HG02973 (cell line): ENCODE measurements around the gene CD96.
"Not testable (repeated sequence)": the region's sequence is repeated elsewhere in the genome, so short reads cannot be mapped to it uniquely, and the experiment has no call there.

Experiments used
- ATAC-seq: cut with Tn5 transposase; IDR thresholded peaks from one replicate; pipeline ENCODE4 v1.9.1; 2021; ENCODE audit warnings: moderate library complexity; ENCODE audit not compliant: unreplicated experiment

The CD96 gene, protein sequence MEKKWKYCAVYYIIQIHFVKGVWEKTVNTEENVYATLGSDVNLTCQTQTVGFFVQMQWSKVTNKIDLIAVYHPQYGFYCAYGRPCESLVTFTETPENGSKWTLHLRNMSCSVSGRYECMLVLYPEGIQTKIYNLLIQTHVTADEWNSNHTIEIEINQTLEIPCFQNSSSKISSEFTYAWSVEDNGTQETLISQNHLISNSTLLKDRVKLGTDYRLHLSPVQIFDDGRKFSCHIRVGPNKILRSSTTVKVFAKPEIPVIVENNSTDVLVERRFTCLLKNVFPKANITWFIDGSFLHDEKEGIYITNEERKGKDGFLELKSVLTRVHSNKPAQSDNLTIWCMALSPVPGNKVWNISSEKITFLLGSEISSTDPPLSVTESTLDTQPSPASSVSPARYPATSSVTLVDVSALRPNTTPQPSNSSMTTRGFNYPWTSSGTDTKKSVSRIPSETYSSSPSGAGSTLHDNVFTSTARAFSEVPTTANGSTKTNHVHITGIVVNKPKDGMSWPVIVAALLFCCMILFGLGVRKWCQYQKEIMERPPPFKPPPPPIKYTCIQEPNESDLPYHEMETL

DNA sequence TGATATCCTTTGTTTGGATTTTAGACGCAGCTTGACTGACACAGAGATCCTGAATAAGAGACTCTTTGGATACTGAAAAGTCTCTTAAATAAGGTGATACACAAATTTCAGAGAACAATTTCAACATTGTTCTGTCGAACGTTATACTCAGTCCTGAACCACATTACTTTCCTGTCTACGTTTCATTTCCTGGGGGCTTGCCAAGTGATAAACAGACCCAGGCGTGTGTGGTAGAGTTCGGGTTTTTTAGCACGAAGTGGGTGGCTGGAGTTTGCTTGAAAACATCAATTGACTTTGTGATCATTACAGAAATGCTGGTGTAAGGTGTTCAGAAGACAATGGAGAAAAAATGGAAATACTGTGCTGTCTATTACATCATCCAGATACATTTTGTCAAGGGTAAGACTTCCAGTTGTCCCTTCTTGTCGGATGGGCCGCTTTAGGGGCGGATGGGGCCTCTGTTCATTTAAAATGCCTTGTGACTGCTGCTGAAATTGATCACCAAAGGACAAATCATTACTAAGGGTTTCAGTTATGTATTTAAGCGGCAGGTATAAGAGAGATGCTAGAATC is at the start of gene CD96:
Gene CD96 (plus strand): TSS at position 287 of the 573 bp plus-strand sequence. CDS start 52 bp downstream, at position 339.
- ATAC-seq, result no peak

DNA sequence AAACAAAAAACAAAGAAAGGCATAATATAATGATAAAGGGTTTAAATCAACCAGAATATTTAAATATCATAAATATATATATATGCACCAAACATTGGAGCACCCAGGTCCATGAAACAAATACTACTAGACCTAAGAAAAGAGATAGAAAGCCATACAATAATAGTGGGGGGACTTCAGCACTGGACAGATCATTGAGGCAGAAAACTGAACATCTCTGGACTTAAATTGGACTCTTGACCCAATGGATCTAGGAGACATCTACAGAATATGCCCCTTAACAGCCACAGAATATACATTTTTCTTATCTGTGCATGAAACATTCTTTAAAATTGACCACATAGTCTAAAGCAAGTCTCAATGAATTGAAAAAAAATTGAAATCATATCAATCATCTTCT is 48.7 kb upstream of the CD96 start:
- ATAC-seq, result no peak

DNA sequence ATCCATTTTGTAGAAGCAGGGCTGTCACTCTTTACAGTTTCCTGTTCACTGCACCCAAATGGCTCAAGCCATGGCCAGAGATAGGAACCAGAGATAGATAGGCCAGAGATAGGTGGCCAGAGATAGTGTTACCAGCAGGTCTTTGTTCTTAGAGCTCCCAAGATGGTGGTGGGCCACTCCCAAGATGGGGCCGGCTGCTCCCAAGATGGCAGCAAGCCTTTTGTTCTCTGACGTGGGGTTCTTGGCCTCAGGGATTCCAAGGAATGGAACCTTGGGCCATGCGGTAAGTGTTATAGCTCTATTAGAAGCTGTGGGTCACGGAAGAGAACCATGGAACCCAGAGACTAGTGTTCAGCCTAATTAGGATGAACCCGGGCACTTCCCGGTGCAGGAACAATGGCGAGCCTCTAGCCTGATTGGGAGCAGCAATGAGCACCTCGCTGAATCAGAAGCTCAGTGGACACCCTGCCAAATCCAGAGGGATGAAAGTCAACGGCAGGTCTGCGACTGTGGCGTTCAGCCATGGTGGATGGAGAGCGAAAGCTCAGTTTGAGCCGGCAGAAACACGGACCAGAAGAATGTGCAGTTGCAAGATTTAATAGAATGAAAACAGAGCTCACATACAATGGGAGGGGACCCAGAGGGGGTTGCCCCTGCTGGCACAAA is 45.0 kb upstream of the CD96 start:
- ATAC-seq, result no peak

DNA sequence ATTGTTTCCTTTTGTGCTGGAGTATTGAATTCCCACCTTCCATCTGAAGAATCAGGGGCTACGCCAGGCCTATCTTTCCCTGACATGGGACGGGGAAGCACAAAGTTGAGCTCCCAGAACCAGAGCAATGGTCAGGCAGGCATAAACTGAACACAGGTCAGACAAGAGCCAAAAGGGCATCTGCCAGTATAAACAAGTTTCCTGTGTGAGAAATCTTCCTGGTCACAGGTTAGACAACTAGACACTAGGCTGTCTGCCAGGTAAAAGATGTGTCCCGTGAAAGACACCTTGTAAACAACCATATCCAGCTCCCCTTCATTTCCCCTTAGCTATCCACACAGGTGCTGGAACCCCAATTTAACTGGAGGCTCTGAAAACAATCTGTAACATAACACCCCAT is 44.0 kb upstream of the CD96 start:
- no peak for ATAC-seq

DNA sequence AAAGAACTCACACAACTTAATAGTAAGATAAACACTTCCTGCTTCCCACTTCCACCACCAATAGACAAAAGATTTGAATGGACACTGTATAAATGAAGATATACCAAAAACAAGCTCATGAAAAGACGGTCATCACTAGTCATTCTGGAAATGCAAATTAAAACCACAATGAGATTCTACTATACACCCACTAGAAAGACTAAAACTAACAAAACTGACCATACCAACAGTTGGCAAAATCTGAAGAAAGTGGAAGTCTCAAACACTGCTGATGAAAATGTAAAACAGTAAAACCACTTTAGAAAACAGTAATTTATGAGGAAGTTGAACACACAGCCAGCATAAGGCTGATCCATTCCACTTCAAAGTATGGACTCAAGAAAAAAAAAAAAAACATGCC is 35.6 kb upstream of the CD96 start:
- ATAC-seq, result peak; percentile 78

DNA sequence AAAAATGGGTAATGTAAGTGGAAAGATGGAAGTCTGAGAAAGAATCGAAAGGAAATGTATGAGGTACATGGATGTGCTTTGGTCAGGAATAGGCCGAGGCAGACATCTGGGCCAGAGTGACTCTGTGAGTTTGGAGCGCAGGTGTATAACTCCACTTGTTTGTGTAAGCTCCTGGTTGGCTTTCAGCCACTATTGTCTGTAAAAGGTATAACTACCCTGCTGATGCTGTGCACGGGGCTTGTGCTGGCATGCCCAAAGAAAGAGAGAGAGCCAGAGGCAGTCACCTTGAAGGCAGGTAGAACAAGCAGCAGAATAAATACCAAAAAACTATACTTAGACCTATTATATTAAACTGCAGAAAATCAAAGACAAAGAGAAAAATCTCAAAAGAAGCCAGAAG is 32.7 kb upstream of the CD96 start:
- ATAC-seq, result no peak

DNA sequence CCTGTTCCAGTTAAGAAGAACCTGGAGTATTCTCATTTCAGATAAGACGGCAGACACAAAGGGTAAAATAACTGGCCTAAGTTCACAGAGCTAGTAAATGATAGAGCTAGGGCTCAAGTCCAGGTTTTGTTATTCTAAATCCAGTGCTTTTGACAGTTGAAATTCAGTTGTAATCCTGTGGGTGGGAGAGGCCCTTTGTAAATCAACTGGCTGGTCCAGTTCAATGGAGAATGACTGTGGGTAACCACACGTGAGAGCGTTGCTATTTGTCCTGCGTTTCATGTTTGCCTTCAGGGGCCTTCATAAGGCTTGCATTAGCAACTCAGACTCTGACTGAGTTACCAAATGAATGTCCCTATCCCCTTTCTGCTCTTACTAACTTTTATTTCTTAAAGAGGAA is 24.2 kb upstream of the CD96 start:
- no peak for ATAC-seq

DNA sequence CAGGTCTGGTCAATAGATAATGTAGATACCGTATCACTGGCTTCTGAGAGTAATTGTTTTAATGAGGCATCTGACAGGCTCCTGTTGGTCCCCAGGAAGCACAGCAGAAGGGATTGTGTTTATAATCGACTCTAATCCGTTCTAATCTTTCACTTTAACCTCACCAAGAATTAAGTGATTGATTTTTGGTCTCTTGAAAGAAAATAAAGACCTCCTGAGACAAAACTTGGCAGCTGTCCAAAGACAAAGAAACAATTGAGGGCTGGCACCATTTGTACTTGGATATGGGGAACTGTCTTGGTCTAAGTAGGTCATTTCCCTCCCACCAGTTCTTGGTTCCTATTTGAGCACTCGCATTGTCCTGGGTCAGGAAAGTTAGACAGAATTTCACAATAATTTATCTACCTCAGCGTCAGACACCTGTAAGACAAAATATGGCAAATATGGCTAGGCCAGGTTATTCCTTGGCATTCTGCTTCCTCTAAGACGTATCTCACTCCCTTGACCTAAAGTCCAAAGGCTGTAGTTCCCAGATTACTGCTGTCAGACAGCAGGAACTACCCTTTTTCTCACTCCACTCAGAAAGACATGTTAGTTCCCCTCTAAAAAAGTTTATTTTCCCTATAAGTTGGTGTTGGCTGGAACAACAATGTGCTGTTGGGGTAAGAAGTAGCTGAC is 22.7 kb upstream of the CD96 start:
- ATAC-seq, result no peak

DNA sequence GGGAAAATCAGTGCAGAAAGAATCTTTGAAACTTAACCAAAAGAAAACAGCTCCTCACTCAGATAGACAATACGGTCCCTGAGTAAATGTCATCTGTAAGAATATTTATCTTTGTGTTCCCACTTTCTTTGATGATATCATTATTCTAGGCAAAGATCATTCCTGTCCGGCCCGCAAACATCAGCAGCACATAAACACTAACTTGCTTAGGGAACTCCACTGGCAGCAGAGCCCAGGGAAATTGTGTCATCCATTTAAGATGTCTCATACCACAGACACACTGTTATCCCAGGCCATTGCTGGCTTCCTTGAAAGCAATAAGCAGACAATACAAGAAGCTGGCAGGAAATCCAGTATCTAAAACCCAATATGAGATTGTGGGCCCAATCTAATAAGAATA is 20.1 kb upstream of the CD96 start:
- ATAC-seq, result no peak

DNA sequence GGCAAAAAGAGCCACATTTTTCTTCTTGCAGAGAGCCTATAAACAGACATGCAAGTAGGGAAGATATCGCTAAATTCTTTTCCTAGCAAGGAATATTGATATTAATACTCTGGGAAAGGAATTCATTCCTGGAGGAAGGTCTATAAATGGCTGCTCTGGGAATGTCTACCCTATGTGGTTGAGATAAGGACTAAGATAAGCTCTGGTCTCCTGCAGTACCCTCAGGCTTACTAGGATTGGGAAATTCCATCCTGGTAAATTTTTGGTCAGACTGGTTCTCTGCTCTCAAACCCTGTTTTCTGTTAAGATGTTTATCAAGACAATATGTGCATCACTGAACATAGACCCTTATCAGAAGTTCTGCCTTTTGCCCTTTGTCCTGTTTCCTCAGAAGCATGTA is 17.5 kb upstream of the CD96 start:
- ATAC-seq, result not testable (repeated sequence)

DNA sequence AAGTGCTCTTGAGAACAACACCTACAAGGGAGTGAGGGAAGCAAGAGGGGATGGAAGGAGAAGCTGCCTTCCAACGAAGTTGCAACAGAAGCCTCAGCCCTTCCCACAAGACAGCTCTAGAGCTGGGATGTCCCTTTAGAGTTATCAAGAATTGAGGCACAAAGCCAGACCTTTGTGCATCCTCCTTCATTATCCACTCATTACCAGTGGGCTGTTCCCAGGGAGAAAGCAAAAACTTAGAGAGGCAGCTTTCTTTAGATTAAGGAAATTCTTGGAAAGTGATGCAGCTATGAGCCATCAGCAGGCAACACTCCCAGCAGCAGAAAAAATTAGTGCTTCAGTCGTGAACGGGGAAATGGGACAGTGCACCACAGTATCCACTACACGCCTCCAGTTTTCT is 10.6 kb upstream of the CD96 start:
- ATAC-seq, result no peak

DNA sequence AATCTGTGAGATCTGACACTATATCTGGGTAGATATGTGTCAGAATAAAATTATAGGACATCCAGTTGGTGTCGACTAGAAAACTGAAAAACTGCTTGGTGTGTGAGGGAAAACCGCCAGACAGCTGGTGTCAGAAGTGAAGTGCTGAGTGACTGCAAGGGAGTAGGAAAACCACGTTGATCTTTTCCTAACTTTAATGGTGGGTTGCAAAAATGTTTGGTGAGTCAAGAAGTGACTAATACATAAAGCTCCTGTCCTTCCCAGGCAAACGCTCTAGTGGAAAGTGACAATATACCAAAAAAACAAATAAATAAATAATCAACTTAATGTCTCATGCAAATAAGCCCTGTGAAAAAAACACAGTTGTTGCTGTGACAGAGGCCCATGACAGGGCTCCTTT is 7.3 kb upstream of the CD96 start:
- ATAC-seq, result no peak

DNA sequence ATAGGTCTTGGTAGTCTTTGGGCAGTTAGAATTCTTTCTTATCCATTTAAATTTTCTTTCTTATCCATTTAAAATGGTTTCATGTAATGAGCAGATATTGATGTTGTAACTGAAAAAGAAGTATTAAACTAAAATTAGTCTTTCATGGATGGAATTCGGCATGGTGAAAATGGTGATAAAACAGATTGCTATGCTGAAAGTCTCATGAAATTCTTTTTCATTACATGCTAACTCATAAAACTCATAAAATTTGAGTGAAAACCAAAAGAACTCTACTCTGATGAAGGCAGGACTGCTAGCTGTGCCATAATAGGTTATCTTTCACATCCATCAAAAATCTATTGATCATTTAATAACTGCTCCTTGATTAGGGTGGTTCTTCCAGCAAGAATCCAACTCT is 3.9 kb upstream of the CD96 start:
- no peak for ATAC-seq

DNA sequence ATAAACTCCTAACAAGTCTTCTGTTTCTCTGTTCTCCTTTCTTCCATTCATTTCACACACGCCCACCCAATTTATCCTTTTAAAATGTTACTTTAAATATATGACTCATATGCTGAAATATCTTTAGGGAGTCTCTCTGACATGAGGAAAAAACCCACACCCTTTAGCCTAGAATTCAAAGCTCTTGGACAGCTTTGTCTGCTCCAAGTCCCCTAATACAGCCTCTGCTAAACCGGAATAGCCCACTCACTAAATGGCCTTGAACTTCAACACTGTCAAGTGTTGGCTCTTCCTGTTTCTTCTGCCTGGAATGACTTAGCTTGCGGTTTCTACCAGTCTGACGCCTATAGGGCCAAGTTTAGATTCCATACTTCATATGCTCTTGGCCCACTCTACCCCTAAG is 3.3 kb upstream of the CD96 start:
- peak; percentile 63 for ATAC-seq

DNA sequence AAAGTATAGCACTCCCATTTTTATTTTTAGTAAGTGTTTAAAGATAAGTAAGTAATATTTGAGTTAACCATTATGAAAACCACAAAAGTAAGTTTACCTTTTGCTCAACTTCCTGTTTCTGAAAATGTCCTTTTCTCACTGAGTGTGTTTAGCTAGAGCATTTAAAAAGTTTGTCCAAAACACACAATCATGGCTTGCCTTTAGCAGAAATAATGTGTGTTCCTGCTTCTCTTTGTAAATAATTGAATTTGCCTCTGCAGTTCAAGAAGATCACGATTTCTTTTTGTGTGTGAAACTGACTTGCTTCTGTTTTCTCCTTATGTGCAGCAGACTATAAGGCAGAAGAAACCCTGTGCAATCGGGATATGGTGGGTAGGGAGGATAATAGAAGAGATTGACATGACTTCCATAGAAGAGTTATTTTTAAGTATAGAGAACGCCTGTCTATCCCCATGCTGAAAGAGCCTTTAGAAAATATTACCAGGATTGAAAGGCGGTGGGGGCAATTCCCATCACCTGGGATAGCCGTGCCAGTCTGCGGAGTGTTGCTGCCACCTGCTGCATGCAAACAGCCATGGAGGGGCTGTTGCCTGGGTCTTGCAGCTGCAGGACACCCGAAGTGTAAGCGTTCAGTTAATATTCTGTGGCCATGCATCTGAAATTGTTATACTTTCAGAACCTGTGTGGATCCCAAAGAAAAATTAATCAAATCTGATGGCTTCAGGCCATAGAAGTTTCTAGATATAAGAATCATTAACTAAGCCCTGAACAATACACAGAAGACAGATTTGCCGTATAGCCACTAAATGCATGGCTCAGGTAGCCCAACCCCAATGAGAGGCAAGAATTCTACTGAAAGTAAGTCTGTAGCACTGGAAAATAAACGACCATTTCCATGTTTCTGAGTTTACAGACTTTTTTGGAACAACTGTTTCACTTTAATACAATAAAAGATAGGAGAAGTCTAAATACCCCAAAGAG is 2.4 kb upstream of the CD96 start:
- peak; percentile 58 for ATAC-seq

DNA sequence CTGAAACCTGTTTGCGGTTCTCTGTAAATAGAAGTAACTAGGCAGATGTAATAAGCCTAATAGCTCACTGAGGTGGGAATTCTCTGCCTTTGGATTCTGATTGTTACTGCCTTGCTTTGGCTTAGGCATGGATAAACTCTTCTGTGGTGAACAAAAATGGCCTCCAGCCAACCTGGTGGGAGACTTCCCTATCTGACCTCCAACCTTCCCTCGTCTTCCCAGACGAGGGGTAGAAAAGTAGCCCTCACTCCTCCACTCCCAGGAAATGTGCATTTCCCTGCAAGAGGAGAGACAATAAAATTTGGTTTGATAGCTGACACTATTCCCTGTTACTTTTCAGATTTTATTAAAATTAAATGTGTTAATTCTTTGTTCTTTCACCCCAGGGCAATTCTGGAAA is 606 bp upstream of the CD96 start:
- no peak for ATAC-seq

DNA sequence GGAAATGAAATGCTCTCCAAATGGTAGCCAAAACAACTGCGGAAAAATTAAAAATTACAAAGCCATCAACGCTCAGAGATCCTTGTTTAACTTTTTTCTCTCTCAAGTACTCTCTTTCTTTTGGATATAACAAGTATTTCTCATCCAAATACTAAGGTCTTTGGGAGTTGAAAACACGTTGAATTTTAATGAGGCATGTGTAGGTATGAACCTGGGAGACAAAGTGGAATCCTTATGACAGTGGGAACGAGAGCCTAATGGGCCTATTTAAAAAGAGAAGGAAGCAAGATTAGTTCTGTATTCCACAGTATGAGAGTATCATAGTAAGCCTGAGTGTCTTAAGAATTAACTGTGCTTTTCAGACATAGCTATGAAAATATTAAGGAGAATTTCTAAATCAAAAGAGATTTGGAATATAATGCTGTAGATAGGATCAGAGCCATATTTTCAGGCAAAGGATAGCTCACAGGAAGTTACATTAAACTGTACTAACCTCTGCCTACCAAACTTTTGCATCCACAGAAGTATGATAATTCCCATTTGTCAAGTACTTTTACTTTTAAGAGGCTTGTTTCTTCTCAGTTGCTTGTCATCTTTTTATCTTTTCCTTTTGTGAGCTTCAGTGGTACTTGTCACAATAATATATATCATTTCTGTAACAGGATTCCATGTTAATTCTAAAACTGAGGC is 759 bp downstream of the CD96 start:
- ATAC-seq, result no peak

DNA sequence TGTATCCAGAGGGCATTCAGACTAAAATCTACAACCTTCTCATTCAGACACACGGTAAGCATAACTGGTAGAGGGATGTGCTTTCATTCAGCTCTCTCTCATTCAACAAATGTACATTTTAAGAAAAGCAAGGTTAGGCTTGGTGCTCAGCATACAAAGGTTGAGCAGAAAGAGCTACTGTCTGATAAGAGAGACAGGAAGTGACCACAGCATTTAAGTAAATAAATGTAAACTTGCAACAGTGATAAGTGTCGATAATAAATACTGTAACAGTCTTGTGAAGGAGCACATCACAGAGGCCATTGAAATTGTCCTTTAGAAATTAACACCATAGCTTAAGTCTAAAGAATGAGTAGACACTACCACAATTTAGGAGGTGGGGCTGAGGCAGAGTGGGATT is 3.4 kb downstream of the CD96 start:
- ATAC-seq, result no peak

DNA sequence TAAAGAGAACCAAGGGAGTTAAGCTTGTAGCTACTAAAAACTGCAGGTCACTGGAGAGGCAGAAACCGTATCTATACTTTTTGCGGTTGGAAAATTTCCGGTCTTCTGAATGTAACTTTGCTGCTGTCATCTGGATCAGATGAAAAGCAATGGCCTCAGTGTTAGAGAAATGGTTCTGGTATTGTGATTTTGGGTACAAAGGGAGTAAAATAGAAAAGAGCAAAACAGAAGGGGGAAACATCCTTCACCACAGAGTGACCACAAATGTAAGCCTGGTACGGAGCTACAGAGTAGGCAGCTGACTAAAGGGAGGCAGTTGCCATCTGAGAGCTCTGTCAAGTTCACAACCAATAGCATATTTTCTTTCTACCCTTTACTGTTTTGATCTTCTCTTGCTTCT is 5.6 kb downstream of the CD96 start:
- peak; percentile 70 for ATAC-seq

DNA sequence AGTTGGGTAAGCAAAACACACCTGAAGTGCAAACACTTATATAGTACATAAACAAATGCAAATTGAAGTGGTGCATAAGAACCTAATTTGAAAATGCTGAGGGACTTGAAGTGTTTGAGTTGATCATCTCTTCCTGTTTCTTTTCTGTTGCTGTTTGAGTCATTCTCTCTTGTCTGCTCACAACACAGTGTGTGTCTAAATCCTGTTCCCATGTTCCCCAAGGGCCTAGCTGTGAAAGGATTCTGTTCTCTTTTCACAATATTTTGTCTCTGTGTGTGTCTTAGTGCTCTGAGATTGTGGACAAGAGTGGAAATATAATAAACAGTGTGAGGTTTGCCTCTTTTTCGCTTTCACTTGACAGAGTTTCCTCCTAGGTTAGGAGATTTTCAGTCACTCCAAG is 6.1 kb downstream of the CD96 start:
- ATAC-seq, result peak; percentile 74
